Neural progenitor cell (in vitro differentiated cells): ENCODE data around the gene CFAP45.

ENCODE experiments used
- CTCF ChIP-seq: fragments of 200-600 bp; sonication (generic); IDR thresholded peaks from 2 replicates; pipeline ENCODE4 v1.5.1; 2017; ENCODE audit warnings: antibody characterized with exemption, mild to moderate bottlenecking
- EZH2 ChIP-seq: fragments of 200-600 bp; sonication (generic); IDR thresholded peaks from 2 replicates; pipeline ENCODE4 v1.6.1; 2017; ENCODE audit warnings: antibody characterized with exemption, mild to moderate bottlenecking, moderate library complexity

- TF ChIP-seq EZH2 (no peak), CTCF (no peak)
Measured at GRCh38 chr1:159869607-159870006, 30.4 kb downstream of the CFAP45 start.
